SU-DHL-6 (cell line): Measurements from ENCODE around the gene MAP2K4.

Experiments
- CTCF ChIP-seq: fragments of 200-600 bp; sonication (generic); IDR thresholded peaks from one replicate; pipeline ENCODE4 v1.5.1; 2017; ENCODE audit warnings: antibody characterized with exemption, mild to moderate bottlenecking, low read length, moderate library complexity; ENCODE audit not compliant: insufficient read depth, poor library complexity, severe bottlenecking
- EZH2phosphoT487 ChIP-seq: fragments of 200-600 bp; sonication (generic), shearing (Covaris generic); conservative IDR thresholded peaks from 2 replicates; pipeline ENCODE4 v1.6.1; 2018; ENCODE audit warnings: mild to moderate bottlenecking, antibody characterized with exemption, low read length, moderate library complexity, mixed read lengths

DNA sequence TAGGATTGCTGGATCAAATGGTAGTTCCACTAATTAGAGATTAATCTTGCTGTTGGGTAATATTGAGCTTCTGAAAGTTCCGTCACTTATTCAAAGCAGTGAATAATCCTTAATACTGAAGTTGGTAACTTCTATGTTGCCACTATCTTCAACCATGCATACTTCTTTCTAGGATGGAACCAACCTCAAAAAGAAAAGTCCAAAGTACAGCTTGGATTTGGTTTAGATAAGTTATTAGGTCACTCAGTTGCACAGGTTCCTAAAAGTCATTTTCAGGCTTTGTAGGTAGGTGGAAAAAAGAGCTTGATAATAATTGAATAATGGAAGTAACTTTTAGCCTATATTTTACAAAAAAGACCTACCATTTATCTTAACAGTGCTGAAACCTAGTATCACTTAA, 78.7 kb downstream of the MAP2K4 start:
- TF ChIP-seq CTCF (no peak), EZH2phosphoT487 (no peak)
